ENCODE measurements around the gene CFAP65.

CFAP65 gene

DNA sequence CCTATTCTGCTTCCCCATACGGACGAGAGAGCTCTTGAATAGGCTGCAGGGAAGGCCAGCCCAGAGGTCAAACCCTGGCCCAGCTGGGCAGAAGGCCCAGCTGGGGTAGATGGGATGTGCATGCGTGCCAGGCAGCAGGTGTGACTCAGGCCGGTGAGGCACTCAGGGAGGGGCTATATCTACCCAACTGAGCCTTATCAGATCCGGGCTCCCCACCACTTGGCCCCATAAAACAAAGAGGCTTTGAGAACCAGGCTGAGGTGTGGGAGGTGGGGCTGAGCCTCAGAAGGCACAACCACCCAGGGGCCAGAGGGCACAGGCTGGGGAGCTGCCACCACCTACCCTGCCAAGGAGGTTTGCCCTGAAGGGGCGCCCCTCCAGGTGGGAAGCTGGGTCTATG, 8.0 kb upstream of the CFAP65 start:
- no peak for DNase-seq (ENCODE audit: low read depth, low spot score)
- TF ChIP-seq, protein P1, sequence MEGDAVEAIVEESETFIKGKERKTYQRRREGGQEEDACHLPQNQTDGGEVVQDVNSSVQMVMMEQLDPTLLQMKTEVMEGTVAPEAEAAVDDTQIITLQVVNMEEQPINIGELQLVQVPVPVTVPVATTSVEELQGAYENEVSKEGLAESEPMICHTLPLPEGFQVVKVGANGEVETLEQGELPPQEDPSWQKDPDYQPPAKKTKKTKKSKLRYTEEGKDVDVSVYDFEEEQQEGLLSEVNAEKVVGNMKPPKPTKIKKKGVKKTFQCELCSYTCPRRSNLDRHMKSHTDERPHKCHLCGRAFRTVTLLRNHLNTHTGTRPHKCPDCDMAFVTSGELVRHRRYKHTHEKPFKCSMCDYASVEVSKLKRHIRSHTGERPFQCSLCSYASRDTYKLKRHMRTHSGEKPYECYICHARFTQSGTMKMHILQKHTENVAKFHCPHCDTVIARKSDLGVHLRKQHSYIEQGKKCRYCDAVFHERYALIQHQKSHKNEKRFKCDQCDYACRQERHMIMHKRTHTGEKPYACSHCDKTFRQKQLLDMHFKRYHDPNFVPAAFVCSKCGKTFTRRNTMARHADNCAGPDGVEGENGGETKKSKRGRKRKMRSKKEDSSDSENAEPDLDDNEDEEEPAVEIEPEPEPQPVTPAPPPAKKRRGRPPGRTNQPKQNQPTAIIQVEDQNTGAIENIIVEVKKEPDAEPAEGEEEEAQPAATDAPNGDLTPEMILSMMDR (IDR thresholded peaks at IDR 0.05; ENCODE audit: low read depth, low read length): no peak
- H3K4me3 ChIP-seq (ENCODE audit: low read depth, low read length): no peak overlapping the region
- in situ Hi-C loops (cut with HindIII; ENCODE audit: low sequenced_read_pairs): no loop called here

DNA sequence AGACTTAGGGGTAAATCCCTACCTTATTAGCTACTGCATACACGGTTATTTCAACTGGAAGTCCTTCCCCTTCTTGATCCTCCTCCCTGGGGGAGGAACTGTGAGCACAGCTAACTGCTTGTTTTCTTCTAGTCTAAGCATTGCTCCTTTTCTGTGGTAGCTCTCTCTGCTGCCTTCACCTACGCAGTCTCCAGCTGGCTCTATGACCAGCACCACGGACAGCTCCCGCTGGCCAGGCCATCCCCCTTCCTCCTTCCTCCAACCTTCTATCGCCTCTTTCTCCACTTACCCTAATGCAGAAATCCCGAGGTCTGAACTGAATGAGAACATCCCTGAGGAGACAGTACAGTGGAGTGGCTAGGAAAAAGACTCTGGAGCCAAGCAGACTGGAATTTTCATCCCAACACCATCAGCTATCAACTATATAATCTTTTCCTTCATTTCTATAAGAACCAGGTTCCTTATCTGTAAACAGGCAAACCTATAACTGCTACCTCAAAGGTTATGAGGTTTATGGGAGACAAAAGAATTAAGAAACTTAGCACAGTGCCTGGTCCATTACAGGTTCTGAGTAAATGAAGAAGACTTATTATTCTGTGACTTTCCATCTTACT, 4.7 kb upstream of the CFAP65 start:
- TF ChIP-seq, protein P1 (IDR thresholded peaks at IDR 0.05; ENCODE audit: low read depth, low read length): no peak
- in situ Hi-C loops (cut with HindIII; ENCODE audit: low sequenced_read_pairs): no loop called here
- H3K4me3 ChIP-seq (ENCODE audit: low read depth, low read length): no peak overlapping the region
- peak; percentile 35 for DNase-seq (ENCODE audit: low read depth, low spot score)

DNA sequence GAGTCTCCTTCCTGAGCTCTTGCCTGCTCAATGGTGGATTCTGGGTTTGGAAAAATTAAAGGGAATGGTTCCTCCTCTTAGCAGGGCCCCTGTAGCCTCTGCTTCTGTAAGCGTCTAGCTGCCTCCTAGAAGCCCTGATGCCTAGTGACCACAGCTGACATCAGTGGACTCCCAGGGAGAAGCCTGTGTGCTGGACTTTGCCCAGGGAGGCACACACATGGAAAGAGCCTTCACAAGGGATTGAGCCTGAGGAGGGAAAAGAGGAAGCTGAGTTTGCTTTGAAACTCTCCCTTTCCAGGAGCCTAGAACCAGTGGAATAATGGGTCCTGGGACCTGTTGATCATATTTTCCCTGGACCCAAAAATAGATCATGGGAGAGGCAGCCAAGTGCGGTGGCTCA, 1.4 kb upstream of the CFAP65 start:
- DNase-seq (ENCODE audit: low read depth, low spot score): no peak
- in situ Hi-C loops (cut with HindIII; ENCODE audit: low sequenced_read_pairs): no loop called here
- H3K4me3 ChIP-seq (ENCODE audit: low read depth, low read length): no peak overlapping the region
- TF ChIP-seq, protein P1 (IDR thresholded peaks at IDR 0.05; ENCODE audit: low read depth, low read length): no peak

DNA sequence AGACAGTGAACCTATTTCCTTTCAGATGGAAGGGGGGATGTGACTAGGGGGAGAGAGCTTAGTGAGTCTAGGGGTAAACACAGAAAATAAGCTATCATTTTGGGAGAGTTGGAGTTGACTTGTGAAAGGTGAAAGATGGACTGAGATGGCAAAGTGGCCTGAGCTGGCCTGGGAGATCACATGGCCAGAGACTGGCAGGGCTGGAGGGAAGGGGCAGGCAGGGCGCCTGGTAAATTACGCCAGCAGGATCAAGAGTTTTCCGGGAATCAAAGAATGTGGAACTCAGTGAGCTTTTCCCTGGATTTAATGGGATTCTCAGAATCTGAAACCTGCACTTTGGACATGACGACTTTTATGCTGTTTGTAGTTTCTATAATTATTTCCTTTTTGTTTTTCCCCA, 841 bp upstream of the CFAP65 start:
- in situ Hi-C loops (cut with HindIII; ENCODE audit: low sequenced_read_pairs): no loop called here
- TF ChIP-seq, protein P1 (IDR thresholded peaks at IDR 0.05; ENCODE audit: low read depth, low read length): no peak
- DNase-seq (ENCODE audit: low read depth, low spot score): no peak
- no peak overlapping the region for H3K4me3 ChIP-seq (ENCODE audit: low read depth, low read length)

DNA sequence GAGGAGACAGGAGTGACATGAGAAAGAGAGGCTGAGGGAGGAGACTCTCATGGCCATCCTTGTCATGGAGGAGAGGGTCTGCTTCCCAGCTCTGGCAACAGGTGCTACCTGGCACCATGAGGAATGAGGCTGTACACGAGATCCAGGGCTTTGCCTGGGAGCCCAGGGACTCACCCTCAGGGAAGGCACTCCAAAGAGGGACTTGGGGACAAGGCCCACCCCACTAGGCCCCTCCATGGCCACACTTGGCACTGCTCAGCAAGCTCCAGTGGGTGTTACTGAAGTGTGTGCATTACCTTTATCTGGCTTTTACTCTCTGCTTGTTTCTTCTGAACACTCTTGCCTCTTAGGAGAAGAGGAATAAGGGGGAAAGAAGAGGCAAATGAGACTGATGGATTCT, 2.7 kb downstream of the CFAP65 start:
- DNase-seq (ENCODE audit: low read depth, low spot score): no peak
- H3K4me3 ChIP-seq (ENCODE audit: low read depth, low read length): no peak overlapping the region
- TF ChIP-seq, protein P1 (IDR thresholded peaks at IDR 0.05; ENCODE audit: low read depth, low read length): no peak
- in situ Hi-C loops (cut with HindIII; ENCODE audit: low sequenced_read_pairs): no loop called here

DNA sequence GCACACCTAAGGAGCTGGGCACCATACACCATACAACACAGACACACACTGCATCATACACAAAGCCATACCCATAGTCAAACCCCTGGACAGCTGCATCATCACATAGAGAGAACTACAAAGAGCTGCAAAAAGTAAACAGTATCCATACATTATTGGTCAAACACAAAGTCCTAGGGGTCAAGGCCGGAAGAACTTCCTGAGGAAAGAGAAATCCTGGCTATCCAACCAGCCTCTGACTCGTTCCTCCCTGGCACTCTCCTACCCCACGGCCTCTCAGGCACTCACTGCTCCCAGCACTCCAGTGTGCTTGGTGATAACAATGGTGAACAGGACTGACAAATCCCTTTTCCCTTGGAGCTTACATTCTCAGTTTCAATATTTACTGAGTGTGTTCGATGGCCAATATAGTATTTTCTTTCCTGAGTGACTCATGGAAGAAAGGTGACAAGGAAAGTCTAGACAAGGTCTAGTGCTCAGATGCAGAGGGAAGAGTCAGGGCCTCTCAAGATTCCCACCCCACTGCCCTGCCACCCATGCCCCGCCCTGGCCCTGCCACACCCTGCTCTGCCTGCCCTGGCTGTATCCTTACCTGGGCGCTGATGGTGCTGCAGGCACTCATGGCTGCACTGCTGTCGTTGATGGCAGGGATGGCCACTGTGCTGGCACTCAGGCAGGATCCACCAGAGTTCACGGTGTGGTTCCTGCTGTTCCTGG, 3.4 kb downstream of the CFAP65 start:
- in situ Hi-C loops (cut with HindIII; ENCODE audit: low sequenced_read_pairs): no loop called here
- DNase-seq (ENCODE audit: low read depth, low spot score): no peak
- H3K4me3 ChIP-seq (ENCODE audit: low read depth, low read length): no peak overlapping the region
- TF ChIP-seq, protein P1 (IDR thresholded peaks at IDR 0.05; ENCODE audit: low read depth, low read length): no peak

Data from astrocyte of the spinal cord (primary cell).